Ovary (tissue), 3 donors: ENCODE data around the gene NCOA5.

Experiments used
- CTCF ChIP-seq, 3 donors: fragments of 450-650 bp in 2 of 3; fragments of 200-600 bp in 1 of 3; IDR thresholded peaks; one replicate each; pipeline versions ENCODE4 v1.5.1 to v1.8.0; 2016 to 2022; ENCODE audit warnings: antibody characterized with exemption in 3 of 3, mild to moderate bottlenecking in 1 of 3
- EP300 ChIP-seq: sonication (generic); formaldehyde crosslinking; IDR thresholded peaks from one replicate; pipeline ENCODE4 v1.6.1; 2017; ENCODE audit warnings: antibody characterized with exemption
- POLR2A ChIP-seq: fragments of 450-650 bp; IDR thresholded peaks from one replicate; pipeline ENCODE4 v1.6.1; 2017; ENCODE audit warnings: antibody characterized with exemption, mild to moderate bottlenecking, moderate library complexity
- donor health status: DM: no; HTN: no; CAD: no.

GRCh38 chr20:46076806-46077205 lies 13.0 kb downstream of the NCOA5 start:
- no peak for TF ChIP-seq POLR2A
- no peak for TF ChIP-seq CTCF (IDR thresholded peaks at IDR 0.05)
- TF ChIP-seq EP300 = no peak
